Activated CD4-positive, alpha-beta T cell treated with anti-CD3 and anti-CD28 coated beads, Interleukin-2, amount 10 ng/mL, durations not matched to agents 24 days and 14 days (primary cell): ENCODE results near the gene LITAFD. TPM values are rescaled to one million over a fixed set of nuclear protein-coding genes. Genes with fewer than 3 reads are reported as not detected.
"Not testable (repeated sequence)": the region's sequence is repeated elsewhere in the genome, so short reads cannot be mapped to it uniquely, and the experiment has no call there.

Experiments used
- DNase-seq: peaks from one replicate; pipeline ENCODE4 v3.0.0; 2022
- H3K27ac Mint-ChIP-seq: one replicate; pipeline ENCODE4 v1.8.0; 2022; ENCODE audit warnings: mild to moderate bottlenecking, mixed read lengths
- H3K27me3 Mint-ChIP-seq: one replicate; pipeline ENCODE4 v1.8.0; 2022; ENCODE audit warnings: mixed read lengths
- H3K36me3 Mint-ChIP-seq: one replicate; pipeline ENCODE4 v1.8.0; 2022; ENCODE audit warnings: low read depth, mild to moderate bottlenecking, mixed read lengths
- H3K4me1 Mint-ChIP-seq: one replicate; pipeline ENCODE4 v1.8.0; 2021; ENCODE audit warnings: mixed read lengths
- H3K4me3 Mint-ChIP-seq: one replicate; pipeline ENCODE4 v1.8.0; 2022; ENCODE audit warnings: mild to moderate bottlenecking, moderate library complexity, mixed read lengths
- H3K9me3 Mint-ChIP-seq: one replicate; pipeline ENCODE4 v1.8.0; 2021; ENCODE audit warnings: mixed read lengths
- intact Hi-C: fragments of 100-400 bp; cut with micrococcal nuclease; formaldehyde crosslinking; loops from one replicate; pipeline ENCODE4 v1.15.1; 2023
- total RNA-seq: library from RNA; stranded (reverse); gene quantifications from 2 replicates; pipeline ENCODE4 v1.2.3, GENCODE V29; 2022

Gene LITAFD
- total RNA-seq, 1 donor from 2014 or later: not detected

GRCh38 chr16:8903004-8903403, 20.9 kb downstream of the LITAFD start:
- Mint-ChIP-seq H3K9me3 (no peaks in the 10 kb centered on the region), H3K27ac (no peak overlapping the region), H3K36me3 (peaks cover 84% of the 10 kb centered on the region), H3K27me3 (no peaks in the 10 kb centered on the region), H3K4me1 (no peaks in the 10 kb centered on the region), H3K4me3 (no peak overlapping the region)
- intact Hi-C loops: no loop called here
- DNase-seq: no peak

- Mint-ChIP-seq H3K9me3 (no peaks in the 10 kb centered on the region), H3K4me1 (peaks cover 4% of the 10 kb centered on the region), H3K27me3 (no peaks in the 10 kb centered on the region), H3K27ac (no peak overlapping the region), H3K36me3 (peaks cover 80% of the 10 kb centered on the region), H3K4me3 (no peak overlapping the region)
- DNase-seq: no peak
- intact Hi-C loops: loop anchor here (2.0 kb wide), 1 partner anchor 231 kb away; no protein-coding TSS in a partner anchor
Measured at GRCh38 chr16:8904018-8904430, 21.9 kb downstream of the LITAFD start.

GRCh38 chr16:8905168-8905762, 23.1 kb downstream of the LITAFD start:
- peak; percentile 75 for DNase-seq
- intact Hi-C loops: loop anchor here (2.0 to 5.0 kb wide), 3 partner anchors 52 to 230 kb away; no protein-coding TSS in a partner anchor
- no peaks in the 10 kb centered on the region for H3K27me3 Mint-ChIP-seq
- H3K4me3 Mint-ChIP-seq: no peak overlapping the region
- H3K9me3 Mint-ChIP-seq: no peaks in the 10 kb centered on the region
- peaks cover 70% of the 10 kb centered on the region for H3K36me3 Mint-ChIP-seq
- H3K27ac Mint-ChIP-seq: no peak overlapping the region
- peaks cover 9% of the 10 kb centered on the region for H3K4me1 Mint-ChIP-seq

- no peak overlapping the region for H3K27ac Mint-ChIP-seq
- intact Hi-C loops: loop anchor here (2.0 to 5.0 kb wide), 3 partner anchors 51 to 229 kb away; no protein-coding TSS in a partner anchor
- peaks cover 14% of the 10 kb centered on the region for H3K4me1 Mint-ChIP-seq
- H3K36me3 Mint-ChIP-seq: peaks cover 70% of the 10 kb centered on the region
- H3K9me3 Mint-ChIP-seq: no peaks in the 10 kb centered on the region
- no peak for DNase-seq
- no peak overlapping the region for H3K4me3 Mint-ChIP-seq
- H3K27me3 Mint-ChIP-seq: no peaks in the 10 kb centered on the region
Measured at GRCh38 chr16:8905795-8906591, 23.8 kb downstream of the LITAFD start.

GRCh38 chr16:8907096-8907495, 24.9 kb downstream of the LITAFD start:
- no peak for DNase-seq
- Mint-ChIP-seq H3K4me3 (no peak overlapping the region), H3K9me3 (no peaks in the 10 kb centered on the region), H3K4me1 (peaks cover 20% of the 10 kb centered on the region), H3K36me3 (peaks cover 65% of the 10 kb centered on the region), H3K27ac (no peak overlapping the region), H3K27me3 (no peaks in the 10 kb centered on the region)
- intact Hi-C loops: loop anchor here (5.0 kb wide), 2 partner anchors 50 to 100 kb away; no protein-coding TSS in a partner anchor

GRCh38 chr16:8908810-8909468, 26.8 kb downstream of the LITAFD start:
- H3K4me3 Mint-ChIP-seq: no peak overlapping the region
- H3K36me3 Mint-ChIP-seq: peaks cover 64% of the 10 kb centered on the region
- H3K27me3 Mint-ChIP-seq: no peaks in the 10 kb centered on the region
- intact Hi-C loops: loop anchor here (5.0 kb wide), 2 partner anchors 48 to 98 kb away; no protein-coding TSS in a partner anchor
- peak overlapping the region; percentile 63 for H3K27ac Mint-ChIP-seq
- DNase-seq: peak; percentile 60
- peaks cover 24% of the 10 kb centered on the region for H3K4me1 Mint-ChIP-seq
- H3K9me3 Mint-ChIP-seq: no peaks in the 10 kb centered on the region

GRCh38 chr16:8910811-8911210, 28.7 kb downstream of the LITAFD start:
- H3K9me3 Mint-ChIP-seq: no peaks in the 10 kb centered on the region
- peaks cover 39% of the 10 kb centered on the region for H3K4me1 Mint-ChIP-seq
- intact Hi-C loops: no loop called here
- no peak for DNase-seq
- H3K36me3 Mint-ChIP-seq: peaks cover 66% of the 10 kb centered on the region
- peak overlapping the region; percentile 18 for H3K27ac Mint-ChIP-seq
- no peak overlapping the region for H3K4me3 Mint-ChIP-seq
- no peaks in the 10 kb centered on the region for H3K27me3 Mint-ChIP-seq

GRCh38 chr16:8912793-8913192, 30.6 kb downstream of the LITAFD start:
- no peak for DNase-seq
- intact Hi-C loops: no loop called here
- H3K27ac Mint-ChIP-seq: peak overlapping the region; percentile 40
- no peaks in the 10 kb centered on the region for H3K27me3 Mint-ChIP-seq
- H3K9me3 Mint-ChIP-seq: no peaks in the 10 kb centered on the region
- H3K4me3 Mint-ChIP-seq: no peak overlapping the region
- H3K36me3 Mint-ChIP-seq: peaks cover 73% of the 10 kb centered on the region
- H3K4me1 Mint-ChIP-seq: peaks cover 46% of the 10 kb centered on the region

- Mint-ChIP-seq H3K4me1 (peaks cover 49% of the 10 kb centered on the region), H3K36me3 (peaks cover 75% of the 10 kb centered on the region)
Measured at GRCh38 chr16:8914098-8914497, 31.9 kb downstream of the LITAFD start.

GRCh38 chr16:8915722-8916301, 33.7 kb downstream of the LITAFD start:
- Mint-ChIP-seq H3K27me3 (no peaks in the 10 kb centered on the region), H3K27ac (no peak overlapping the region), H3K36me3 (peaks cover 85% of the 10 kb centered on the region), H3K9me3 (no peaks in the 10 kb centered on the region), H3K4me1 (peaks cover 59% of the 10 kb centered on the region), H3K4me3 (no peak overlapping the region)
- no peak for DNase-seq
- intact Hi-C loops: no loop called here

More at GRCh38 chr16:8914098-8914497, 31.9 kb downstream of the LITAFD start:
- no peak overlapping the region for H3K27ac Mint-ChIP-seq
- intact Hi-C loops: no loop called here
- DNase-seq: no peak
- H3K4me3 Mint-ChIP-seq: no peak overlapping the region
- no peaks in the 10 kb centered on the region for H3K9me3 Mint-ChIP-seq
- H3K27me3 Mint-ChIP-seq: no peaks in the 10 kb centered on the region

- DNase-seq: no peak
- Mint-ChIP-seq H3K4me3 (no peak overlapping the region), H3K27me3 (no peaks in the 10 kb centered on the region), H3K4me1 (peaks cover 60% of the 10 kb centered on the region), H3K36me3 (peaks cover 85% of the 10 kb centered on the region), H3K9me3 (no peaks in the 10 kb centered on the region), H3K27ac (peak overlapping the region; percentile 13)
- intact Hi-C loops: no loop called here
Measured at GRCh38 chr16:8916541-8917225, 34.5 kb downstream of the LITAFD start.

GRCh38 chr16:8917336-8917735, 35.2 kb downstream of the LITAFD start:
- H3K4me1 Mint-ChIP-seq: peaks cover 61% of the 10 kb centered on the region

More at GRCh38 chr16:8917336-8917735, 35.2 kb downstream of the LITAFD start:
- intact Hi-C loops, H3K4me3 Mint-ChIP-seq, H3K27me3 Mint-ChIP-seq, DNase-seq, H3K9me3 Mint-ChIP-seq, H3K27ac Mint-ChIP-seq: not testable (repeated sequence)
- H3K36me3 Mint-ChIP-seq: peaks cover 86% of the 10 kb centered on the region
